Lower leg skin (tissue), 4 donors: Measurements from ENCODE around the gene C9orf43. TPM values are rescaled to one million over a fixed set of nuclear protein-coding genes. Genes with fewer than 3 reads are reported as not detected.
"Not testable (repeated sequence)": the region's sequence is repeated elsewhere in the genome, so short reads cannot be mapped to it uniquely, and the experiment has no call there.

Experiments used
- DNase-seq, 2 donors: peaks; one replicate each; pipeline ENCODE4 v3.0.0-alpha.2; 2019; ENCODE audit warnings: low spot score in 2 of 2
- H3K4me3 ChIP-seq: fragments of 200-600 bp; sonication (generic); 2 replicates; pipeline ENCODE4 v1.5.1; 2017; ENCODE audit warnings: mild to moderate bottlenecking, low read depth; ENCODE audit not compliant: poor library complexity, severe bottlenecking
- POLR2A ChIP-seq, 2 donors: fragments of 450-650 bp; IDR thresholded peaks; one replicate each; pipeline ENCODE4 v1.6.1; 2016 to 2017; ENCODE audit warnings: antibody characterized with exemption in 2 of 2, mild to moderate bottlenecking in 1 of 2, moderate library complexity in 1 of 2
- WGBS, 2 donors: methylation state at CpG; one replicate each; pipeline ENCODE4 v1.1.5; 2018; 5-methylcytosine and 5-hydroxymethylcytosine counted together
- intact Hi-C: fragments of 100-400 bp; cut with DNase I; formaldehyde crosslinking; loops from one replicate; pipeline ENCODE4 v1.15.0; 2023; ENCODE audit warnings: low total_unique reads
- total RNA-seq, 4 donors: library from RNA; depleted of rRNA; stranded (reverse); fragments of >200 nt; gene quantifications; one replicate each; pipeline ENCODE4 v1.1.0, GENCODE V29; 2016
- TF ChIP-seq, protein P1 (sequence below), 3 donors: fragments of 450-650 bp; IDR thresholded peaks; one replicate each; pipeline ENCODE4 v1.5.1; 2016; ENCODE audit warnings: antibody characterized with exemption in 3 of 3, mild to moderate bottlenecking in 3 of 3, moderate library complexity in 2 of 3

C9orf43 gene
- total RNA-seq, 4 donors from 2014 or later, result 0.17 to 0.46 (median 0.37) TPM

DNA sequence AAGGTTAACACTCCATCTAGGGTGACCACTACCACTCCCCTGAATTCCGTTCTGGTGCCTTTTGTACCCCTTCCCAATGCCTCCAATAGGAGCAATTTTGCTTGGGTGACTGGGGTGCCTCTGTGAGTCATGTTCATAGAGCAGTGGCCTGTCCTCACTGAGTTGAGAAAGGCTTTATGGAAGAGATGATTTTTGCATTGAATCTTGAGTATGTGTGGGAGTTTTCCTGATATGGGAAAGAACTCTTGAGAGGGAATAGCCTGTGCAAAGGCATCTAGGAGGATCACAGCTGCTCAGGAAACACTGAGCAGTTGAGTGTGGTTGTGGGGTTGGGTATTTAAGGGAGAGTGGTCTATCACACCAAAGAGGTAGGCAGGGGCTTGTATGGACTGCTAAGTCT is 16.2 kb downstream of the C9orf43 start:
- TF ChIP-seq POLR2A (IDR thresholded peaks at IDR 0.05), result no peak
- TF ChIP-seq, protein P1, sequence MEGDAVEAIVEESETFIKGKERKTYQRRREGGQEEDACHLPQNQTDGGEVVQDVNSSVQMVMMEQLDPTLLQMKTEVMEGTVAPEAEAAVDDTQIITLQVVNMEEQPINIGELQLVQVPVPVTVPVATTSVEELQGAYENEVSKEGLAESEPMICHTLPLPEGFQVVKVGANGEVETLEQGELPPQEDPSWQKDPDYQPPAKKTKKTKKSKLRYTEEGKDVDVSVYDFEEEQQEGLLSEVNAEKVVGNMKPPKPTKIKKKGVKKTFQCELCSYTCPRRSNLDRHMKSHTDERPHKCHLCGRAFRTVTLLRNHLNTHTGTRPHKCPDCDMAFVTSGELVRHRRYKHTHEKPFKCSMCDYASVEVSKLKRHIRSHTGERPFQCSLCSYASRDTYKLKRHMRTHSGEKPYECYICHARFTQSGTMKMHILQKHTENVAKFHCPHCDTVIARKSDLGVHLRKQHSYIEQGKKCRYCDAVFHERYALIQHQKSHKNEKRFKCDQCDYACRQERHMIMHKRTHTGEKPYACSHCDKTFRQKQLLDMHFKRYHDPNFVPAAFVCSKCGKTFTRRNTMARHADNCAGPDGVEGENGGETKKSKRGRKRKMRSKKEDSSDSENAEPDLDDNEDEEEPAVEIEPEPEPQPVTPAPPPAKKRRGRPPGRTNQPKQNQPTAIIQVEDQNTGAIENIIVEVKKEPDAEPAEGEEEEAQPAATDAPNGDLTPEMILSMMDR (IDR thresholded peaks at IDR 0.05), result no peak
- WGBS, 2 donors, result 89 to 93% methylated on average over 1 of the region's 1 CpG
- DNase-seq, result no peak
- no peak overlapping the region for H3K4me3 ChIP-seq
- intact Hi-C loops, result no loop called here

DNA sequence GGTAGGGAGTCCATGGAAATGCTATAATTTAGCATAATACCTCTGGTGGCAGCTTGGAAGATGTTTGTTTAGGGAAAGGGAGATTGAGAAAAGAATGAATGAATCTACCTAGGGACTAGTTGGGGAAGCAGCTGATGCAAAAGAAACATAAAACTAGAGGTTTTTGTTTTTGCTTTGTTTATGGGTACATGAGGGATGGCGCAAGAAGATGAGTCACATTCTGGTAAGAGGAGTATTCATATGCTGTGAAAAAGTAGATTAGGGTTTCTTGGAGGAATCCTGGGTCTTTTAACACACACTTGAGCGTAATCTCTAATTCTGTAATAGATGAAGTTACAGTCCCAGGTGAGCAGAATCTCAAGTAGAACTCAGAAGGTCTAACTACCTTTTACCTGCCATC is 17.1 kb downstream of the C9orf43 start:
- no peak overlapping the region for H3K4me3 ChIP-seq
- no peak for TF ChIP-seq POLR2A (IDR thresholded peaks at IDR 0.05)
- TF ChIP-seq, protein P1 (IDR thresholded peaks at IDR 0.05), result no peak
- 94 to 95% methylated on average over 2 of the region's 2 CpGs for WGBS, 2 donors
- no peak for DNase-seq
- intact Hi-C loops, result no loop called here

DNA sequence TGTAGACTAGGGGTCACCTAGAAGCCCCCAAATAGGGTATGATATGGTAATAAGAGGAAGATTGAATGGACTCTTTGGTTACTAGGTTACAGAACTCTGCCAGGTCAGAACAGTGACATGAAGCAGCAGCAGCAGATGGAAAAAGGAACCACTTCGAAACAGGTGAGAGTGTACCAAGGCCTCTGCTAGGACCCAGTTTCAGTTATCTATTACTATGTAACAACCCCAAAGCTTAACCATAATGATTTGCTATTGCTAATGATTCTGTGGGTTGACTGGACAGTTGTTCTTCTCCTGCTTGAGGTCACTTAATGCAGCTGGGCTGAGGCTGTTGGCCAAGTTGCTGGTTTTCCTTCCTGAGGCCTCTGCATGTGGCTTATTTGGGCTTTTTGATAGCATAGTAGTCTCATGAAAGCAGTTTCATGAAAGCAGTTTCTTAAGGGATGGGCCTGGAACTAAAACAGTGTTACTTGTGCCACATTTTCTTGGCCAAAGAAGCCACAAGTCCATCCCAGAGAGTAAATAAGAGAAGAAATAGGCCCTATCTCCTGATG is 17.6 kb downstream of the C9orf43 start:
- DNase-seq, result no peak
- H3K4me3 ChIP-seq, result no peak overlapping the region
- WGBS, 2 donors, result 94 to 96% methylated on average over 1 of the region's 1 CpG
- TF ChIP-seq, protein P1 (IDR thresholded peaks at IDR 0.05), result no peak
- TF ChIP-seq POLR2A (IDR thresholded peaks at IDR 0.05), result no peak
- intact Hi-C loops, result no loop called here

DNA sequence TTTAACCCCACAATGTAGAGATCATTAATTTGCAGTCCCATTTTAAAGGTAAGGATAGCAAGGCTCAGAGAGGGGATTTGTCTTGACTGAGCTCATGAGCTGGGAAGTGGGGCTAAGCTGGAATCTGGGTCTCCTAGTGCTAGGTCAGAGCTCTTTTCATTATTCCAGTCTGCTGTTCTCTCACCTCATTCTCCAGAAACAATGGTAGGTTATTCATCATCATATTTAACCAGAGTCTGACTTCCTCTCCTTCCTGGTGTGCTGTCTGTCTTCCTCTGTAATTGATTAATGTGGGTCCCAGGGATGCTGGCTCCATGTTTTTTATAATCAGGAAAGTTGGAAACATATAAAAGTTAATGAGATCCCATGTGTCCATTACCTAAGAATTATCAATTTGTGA is 20.6 kb downstream of the C9orf43 start:
- H3K4me3 ChIP-seq, result no peak overlapping the region
- DNase-seq, result no peak
- TF ChIP-seq, protein P1 (IDR thresholded peaks at IDR 0.05), result no peak
- TF ChIP-seq POLR2A (IDR thresholded peaks at IDR 0.05), result no peak
- intact Hi-C loops, result no loop called here

DNA sequence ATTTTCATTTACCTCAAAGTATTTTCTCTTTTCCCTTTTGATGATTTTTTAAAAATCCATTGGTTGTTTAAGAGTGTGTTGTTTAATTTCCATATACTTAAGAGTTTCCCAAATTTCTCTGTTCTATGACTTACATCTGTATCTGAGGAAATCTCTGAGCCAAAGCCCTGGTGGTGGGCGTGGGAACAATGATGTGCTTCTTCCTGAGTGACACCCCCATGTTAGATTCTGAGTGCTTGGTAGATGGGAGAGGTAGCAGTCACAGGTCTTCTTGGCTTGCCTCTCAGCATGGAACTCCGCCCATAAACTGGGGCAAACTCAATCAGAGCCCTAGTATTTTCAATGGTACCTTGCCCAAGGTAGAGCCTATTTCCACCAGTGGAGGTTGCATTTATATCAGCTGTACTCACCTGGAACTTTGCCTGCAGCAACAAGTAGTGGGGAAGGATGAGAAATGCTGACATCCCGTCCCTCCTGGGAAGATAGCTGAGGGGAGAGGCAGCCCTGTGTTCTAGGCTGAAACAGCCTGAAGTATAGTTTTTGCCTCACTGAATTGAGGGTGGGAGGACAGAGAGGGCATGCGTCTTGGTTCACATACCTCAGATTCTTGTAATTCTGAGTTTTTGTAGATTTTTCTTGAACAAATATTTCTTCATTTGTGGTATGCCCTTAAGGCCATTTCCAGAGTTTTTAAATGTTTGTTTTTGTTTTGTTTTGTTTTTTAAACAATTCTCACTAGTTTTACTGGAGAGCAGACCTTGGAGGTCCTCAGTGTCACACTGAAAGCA is 26.4 kb downstream of the C9orf43 start:
- H3K4me3 ChIP-seq, result no peak overlapping the region
- no peak for TF ChIP-seq POLR2A (IDR thresholded peaks at IDR 0.05)
- TF ChIP-seq, protein P1 (IDR thresholded peaks at IDR 0.05), result no peak
- DNase-seq, result no peak
- intact Hi-C loops, result no loop called here
- WGBS, 2 donors, result 70 to 75% methylated on average over 4 of the region's 4 CpGs

DNA sequence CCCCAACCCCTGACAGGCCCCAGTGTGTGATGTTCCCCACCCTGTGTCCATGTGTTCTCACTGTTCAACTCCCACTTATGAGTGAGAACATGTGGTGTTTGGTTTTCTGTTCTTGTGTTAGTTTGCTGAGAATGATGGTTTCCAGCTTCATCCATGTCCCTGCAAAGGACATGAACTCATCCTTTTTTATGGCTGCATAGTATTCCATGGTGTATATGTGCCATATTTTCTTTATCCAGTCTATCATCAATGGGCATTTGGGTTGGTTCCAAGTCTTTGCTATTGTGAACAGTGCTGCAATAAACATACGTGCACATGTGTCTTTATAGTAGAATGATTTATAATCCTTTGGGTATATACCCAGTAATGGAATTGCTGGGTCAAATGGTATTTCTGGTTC is 27.2 kb downstream of the C9orf43 start:
- H3K4me3 ChIP-seq, intact Hi-C loops, DNase-seq: not testable (repeated sequence)
- WGBS, 2 donors, result 85 to 92% methylated on average over 1 of the region's 1 CpG
